GM21717 (cell line): ENCODE measurements around the gene PLK3.
"Not testable (repeated sequence)": the region's sequence is repeated elsewhere in the genome, so short reads cannot be mapped to it uniquely, and the experiment has no call there.

Source experiments
- ATAC-seq: cut with Tn5 transposase; IDR thresholded peaks from one replicate; pipeline ENCODE4 v1.9.1; 2021; ENCODE audit warnings: mild to moderate bottlenecking, moderate library complexity; ENCODE audit not compliant: unreplicated experiment

PLK3 gene

DNA sequence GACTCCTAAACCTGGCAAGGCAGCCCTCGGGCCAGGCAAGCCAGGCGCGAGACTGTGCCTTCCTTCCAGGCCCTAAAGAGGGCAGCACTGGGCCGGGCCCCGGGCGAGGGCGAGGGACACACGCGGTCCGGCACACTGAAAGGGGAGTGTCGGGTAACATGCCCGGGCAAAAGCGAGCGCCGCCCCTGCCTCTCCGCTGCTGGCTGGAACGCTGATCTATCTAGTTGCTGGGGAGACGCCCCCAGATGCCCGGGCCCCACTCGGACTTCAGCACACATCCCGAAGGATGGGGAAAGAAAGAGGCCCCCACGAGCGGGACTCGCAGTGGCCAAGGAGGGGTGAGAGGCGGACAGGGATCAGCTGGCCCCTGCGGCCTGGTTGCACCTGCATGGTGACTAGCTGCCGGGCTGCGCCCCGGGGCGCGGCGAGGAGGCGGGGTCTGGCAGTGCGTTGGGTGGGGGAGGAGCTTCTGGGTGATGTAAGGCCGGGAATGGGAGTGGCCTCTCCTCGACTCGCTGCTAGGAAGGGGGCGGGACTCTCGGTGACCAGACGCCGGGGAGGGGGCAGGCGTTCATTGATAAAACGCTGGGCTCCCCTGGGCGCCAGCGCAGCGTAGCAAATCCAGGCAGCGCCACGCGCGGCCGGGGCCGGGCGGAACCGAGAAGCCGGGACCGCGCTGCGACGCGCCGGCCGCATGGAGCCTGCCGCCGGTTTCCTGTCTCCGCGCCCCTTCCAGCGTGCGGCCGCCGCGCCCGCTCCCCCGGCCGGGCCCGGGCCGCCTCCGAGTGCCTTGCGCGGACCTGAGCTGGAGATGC lies at the start of gene PLK3:
Gene PLK3 (plus strand): TSS at position 608 of the 815 bp plus-strand sequence. CDS start 87 bp downstream, at position 695.
- ATAC-seq: peak; percentile 75

DNA sequence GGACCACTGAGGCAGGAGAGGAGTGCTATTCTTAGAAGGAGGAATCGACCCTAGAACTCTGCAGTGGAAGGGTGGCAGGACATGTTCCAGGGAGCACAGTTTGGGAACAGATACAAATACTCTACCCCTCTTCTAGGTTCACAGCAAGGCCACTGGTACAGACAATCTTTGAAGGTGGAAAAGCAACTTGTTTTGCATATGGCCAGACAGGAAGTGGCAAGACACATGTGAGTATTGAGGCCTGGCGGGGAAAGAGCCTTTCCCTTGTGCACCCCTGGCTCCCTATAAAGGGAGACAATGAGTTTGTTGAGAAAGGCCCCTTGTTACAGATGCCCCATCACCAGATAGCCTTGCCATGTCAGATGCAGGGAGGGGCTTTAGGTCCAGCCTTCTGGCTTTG lies 42.8 kb upstream of the PLK3 start:
- ATAC-seq: no peak

DNA sequence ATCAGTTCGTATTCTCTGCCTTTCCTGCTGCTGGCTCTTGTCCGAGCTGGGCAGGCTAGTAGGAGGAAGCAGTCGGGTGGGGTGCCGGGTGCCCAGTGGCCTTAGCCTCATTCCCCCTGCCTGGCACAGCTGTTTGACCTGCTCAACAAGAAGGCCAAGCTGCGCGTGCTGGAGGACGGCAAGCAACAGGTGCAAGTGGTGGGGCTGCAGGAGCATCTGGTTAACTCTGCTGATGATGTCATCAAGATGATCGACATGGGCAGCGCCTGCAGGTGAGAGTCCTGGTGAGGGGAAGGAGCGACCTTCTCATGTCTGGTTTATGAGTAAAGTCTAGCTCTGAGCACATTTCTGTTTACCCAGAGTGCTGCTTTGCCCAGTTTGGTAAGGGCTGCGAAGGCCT lies 41.1 kb upstream of the PLK3 start:
- ATAC-seq: no peak

DNA sequence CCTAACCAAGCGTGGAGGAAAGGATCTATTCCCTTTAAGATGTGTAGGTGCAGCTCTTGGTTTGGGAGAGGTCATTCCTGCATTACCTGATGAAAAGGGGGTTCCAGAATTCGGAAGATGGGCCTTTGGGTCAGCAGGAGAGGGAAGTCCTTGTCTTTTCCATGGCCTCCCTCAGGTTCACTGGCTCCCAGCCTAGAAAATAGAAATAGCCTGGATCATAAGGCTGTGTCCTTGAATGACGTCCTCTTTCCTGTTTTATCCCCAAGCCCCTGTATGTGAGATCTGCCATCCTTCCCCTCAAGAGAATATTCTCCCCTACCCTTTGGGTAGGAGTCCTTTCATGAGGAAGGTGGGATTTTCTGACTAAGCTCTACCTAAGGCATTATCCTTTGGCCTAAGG lies 39.3 kb upstream of the PLK3 start:
- no peak for ATAC-seq

DNA sequence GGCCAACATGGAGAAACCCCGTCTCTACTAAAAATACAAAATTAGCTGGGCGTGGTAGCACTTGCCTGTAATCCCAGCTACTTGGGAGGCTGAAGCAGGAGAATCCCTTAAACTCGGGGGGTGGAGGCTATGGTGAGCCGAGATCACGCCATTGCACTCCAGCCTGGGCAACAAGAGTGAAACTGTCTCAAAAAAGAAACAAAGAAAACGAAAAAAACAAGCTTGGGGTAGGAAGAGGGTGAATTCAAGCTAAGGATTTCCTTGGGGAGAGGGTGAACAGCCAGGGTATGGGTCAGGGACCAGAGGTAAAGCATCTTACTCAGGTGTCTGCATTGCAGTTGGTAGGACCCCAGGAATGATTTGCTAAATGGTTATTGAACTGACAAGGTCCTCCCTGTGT lies 33.8 kb upstream of the PLK3 start:
- ATAC-seq: not testable (repeated sequence)

DNA sequence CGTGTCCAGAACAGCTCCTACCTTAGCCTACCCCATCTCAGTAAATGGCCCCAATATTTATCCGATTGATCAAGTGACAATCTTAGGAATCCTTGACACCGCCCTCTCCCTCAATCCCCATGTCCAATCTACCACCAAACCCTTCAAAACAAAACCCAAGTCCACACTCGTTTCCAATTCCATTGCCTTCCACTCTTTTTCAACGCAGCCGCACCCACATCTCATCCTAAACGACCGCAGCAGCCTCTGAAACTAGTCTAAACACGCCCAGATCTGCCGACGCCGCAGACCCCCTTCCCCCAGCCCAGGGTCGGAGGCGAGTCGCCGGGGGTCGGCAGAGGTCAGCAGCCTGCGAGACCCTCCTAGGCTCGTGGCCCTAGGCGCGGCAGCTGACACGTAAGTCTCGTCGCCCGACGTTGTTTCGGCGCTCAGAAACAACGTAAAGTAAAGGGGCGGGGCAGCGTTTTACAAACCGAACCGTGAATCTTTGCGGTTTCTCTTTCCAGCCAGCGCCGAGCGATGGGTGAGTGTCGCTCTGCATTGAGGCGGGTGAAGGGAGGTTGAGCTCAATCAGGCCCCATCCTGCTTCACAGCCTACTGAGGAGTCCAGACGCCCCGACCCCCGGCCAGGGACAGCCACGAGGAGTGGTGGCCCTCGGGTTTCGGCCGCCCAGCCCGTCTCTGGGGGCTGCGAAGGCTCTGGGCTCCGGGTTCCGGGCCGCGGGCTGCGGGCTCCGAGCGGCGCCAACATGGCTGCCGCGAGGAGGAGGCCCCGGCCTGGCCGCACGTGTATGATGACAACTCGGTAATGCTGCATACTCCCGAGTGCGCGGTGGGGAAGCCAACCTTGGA lies 24.9 kb upstream of the PLK3 start, which contains the start of gene RPS8:
Gene RPS8 (plus strand): TSS at position 463 of the 852 bp plus-strand sequence. CDS start 57 bp downstream, at position 520.
- ATAC-seq: peak; percentile 75

DNA sequence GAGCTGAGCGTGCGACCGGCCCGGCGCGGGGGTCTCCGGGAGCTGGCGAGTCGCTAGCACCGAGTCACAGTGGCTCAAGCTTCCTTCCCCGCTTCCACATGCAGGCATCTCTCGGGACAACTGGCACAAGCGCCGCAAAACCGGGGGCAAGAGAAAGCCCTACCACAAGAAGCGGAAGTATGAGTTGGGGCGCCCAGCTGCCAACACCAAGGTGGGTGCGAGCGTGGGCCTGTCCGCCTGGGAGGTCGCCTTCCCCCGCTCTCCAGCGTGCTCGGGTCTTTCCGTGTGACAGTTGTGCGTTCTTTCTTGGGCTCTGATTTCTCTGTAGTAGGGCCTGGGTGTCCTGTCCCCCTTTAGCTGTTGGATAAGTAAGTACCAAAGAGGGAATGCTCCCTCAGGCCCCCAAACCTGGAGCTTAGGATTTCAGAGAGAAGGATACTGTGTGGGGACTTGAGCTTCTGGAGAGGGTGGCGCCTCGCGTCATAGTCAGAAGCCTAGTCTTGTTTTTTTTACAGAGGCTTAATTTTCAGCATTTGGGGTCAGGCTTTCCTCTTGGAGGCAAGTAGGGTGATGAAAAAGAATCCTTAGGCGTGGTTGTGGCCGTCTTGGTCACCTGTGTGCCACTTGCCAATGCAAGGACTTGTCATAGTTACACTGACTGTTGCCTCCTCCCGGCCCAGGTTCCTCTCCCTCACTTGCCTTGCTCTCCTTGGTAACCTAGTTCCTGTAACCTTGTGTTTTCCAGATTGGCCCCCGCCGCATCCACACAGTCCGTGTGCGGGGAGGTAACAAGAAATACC lies 24.0 kb upstream of the PLK3 start:
- ATAC-seq: peak; percentile 12

DNA sequence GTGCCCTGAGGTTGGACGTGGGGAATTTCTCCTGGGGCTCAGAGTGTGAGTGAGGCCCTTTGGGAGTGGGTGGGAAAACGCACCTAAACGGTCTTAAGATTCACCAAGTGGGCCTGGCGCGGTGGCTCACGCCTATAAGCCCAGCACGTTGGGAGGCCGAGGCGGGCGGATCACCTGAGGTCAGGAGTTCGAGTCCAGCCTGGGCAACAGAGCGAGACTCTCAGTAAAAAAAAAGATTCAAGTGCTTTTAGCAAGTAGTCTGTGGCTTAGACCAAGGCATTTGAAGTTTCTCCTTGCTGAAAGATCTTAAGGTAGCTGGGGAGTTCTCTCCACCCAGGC lies 23.5 kb upstream of the PLK3 start:
- ATAC-seq: no peak

DNA sequence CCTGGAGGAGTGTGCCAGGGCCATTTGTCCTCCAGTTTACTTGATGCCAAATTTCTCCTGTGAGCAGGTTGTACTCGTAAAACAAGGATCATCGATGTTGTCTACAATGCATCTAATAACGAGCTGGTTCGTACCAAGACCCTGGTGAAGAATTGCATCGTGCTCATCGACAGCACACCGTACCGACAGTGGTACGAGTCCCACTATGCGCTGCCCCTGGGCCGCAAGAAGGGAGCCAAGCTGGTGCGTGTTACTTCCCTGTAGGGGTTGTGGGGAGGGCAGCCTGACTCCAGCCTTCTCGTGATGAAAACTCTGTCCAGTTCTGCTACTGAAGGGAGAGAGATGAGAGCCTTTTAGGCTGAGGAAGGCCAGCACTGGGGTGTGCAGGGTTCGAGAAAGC lies 22.6 kb upstream of the PLK3 start:
- ATAC-seq: no peak

DNA sequence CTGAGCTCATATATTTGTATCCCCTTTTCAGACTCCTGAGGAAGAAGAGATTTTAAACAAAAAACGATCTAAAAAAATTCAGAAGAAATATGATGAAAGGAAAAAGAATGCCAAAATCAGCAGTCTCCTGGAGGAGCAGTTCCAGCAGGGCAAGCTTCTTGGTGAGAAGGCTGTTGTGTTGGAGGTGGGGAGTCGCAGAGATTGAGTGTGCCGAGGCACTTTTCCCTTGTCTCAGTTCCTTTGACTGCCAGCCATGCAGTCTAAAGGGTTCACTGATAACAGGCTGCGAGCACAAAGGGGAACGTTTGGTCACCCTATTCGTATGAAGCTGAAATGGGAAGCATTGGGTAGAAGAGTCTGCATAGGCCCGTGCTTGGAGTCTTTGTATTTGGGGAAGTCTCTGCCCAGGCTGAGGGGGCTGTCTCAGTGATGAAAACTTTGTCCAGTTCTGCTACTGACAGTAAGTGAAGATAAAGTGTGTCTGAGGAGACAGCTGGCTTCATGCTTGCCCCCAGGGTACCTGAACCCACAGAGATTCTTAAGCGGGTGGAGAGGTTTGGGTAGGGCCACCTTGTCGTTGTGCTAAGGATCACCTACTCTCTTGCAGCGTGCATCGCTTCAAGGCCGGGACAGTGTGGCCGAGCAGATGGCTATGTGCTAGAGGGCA lies 22.1 kb upstream of the PLK3 start:
- ATAC-seq: no peak

DNA sequence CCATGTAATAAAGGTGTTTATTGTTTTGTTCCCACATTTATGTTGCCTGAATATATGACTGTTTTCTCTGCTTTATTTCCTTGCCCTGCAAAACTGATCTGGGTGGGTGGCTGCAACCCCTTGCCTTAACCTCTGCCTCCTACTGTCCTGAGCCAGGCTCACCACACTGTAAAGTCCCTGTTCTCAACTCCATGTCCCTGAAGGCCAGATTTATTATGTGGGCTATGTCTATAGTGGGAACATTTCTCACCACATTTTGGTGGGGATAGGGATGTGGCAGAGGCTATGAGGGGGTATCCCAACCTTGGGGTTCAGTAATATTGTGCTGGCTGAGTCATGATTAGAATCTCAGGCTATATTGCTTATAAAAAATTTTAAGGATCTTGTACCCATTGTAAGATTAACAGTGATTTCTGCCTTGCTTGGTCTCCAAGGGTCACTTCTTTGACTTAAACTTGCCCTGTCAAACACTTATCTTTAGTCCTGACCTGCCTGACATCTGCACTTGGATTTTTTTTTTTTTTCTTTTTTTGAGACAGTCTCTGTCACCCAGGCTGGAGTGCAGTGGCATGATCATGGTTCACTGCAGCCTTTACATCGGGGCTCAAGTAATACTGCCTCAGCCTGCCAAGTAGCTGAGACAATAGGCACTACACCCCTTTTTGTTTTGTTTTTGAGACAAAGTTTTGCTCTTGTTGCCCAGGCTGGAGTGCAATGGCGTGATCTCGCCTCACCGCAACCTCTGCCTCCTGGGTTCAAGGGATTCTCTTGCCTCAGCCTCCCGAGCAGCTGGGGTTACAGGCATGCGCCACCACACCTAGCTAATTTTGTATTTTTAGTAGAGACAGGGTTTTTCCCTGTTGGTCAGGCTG lies 21.2 kb upstream of the PLK3 start:
- no peak for ATAC-seq

DNA sequence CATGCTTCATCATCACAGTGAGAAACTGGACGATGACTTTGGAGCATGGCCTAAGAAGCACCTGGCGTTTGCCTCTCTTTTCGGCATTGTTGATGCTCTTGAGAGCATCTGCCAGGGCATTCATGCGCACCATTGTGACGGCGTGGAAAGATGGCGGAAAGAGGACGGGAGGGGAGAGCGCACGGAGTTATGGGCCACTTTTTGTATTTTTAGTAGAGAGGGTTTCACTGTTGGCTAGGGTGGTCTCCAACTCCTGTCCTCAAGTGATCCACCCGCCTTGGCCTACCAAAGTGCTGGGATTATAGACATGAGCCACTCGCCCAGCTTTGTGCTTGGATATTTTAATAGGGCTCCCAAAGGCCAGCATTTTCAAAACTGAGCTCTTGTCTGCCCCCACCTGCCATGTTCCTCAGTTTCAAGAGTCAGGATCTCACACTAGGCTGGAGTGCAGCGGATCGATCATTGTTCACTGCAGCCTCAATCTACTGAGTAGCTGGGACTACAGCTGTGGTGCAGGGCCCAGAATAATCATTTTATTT lies 19.5 kb upstream of the PLK3 start:
- ATAC-seq: no peak

DNA sequence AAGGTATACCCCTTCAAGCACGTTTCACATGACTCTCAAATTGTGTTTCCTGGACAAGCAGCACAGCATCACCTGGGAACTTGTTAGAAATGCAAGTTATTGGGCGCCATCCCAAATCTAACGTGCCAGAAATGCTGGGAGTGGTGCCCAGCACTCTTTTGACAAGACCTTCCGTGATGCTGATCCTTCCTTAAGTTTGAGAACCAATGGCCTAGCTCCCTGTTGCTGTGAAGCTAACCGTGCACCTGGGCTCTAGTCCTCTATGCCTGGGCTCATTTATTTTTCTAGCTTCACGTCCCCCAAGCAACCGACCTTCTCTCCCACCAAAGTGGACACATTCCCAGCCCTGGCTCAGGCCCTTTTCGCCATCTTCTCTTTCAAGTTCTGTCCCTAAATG lies 16.5 kb upstream of the PLK3 start:
- no peak for ATAC-seq

DNA sequence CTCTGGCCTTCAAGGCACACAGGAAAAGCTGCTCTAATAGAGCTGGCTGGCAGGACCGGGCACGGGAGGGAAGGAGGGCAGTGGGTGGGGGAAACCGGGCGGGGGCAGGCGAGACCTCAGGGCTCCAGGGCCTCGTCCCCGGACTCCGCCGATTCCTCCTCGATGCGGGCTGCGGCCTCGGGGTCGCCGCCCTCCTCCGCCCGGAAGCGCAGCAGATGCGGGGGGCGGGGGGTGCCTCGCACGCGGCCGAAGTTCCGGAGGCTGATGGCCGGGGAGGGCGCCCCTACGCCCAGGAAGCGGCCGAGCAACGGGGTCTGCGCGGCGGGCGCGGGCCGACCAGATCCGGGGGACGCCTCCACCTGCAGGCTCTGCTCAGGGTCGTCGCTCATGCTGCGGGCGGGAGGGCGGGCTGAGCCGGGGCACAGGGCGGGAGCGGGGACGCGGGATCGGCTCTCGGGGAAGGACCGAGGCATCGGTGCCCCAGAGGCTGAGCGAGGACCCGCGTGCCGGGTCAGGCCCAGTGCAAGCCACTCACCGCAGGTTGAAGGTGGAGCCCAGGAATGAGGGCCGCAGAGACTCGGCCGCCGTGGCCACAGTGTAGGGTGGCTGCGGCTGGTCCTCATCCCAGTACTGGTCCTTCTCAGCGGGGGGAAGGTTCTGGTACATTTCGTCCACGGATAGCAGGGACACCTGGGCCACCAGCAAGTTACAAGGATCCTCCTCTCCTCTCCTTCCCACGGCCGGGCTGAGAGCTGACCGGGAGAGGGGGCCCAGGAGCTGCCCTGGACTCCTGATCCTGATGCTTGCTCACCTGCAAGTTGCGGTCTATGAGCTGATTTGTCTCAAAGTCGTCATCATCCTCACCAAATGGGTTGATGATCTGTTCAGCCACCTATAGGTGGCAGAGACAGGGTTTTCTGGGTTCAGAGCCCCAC lies 15.8 kb upstream of the PLK3 start:
- ATAC-seq: no peak

DNA sequence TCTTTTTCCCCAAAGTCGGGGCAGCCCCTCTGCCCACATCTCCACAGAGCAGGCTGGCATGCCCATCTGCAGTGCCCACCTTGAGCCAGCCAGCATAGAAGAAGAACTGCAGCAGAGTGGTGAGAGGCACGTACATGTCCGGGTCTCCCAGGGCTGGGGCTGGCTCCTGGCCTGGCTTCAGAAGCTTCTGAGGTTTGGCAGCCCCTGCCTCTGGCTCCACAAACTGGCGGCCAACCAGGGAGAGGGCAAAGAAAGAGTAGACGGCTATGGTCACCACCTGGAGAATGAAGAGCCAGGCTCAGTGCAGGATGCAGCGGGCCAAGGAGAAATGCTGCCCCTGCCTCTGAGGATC lies 15.2 kb upstream of the PLK3 start:
- no peak for ATAC-seq

DNA sequence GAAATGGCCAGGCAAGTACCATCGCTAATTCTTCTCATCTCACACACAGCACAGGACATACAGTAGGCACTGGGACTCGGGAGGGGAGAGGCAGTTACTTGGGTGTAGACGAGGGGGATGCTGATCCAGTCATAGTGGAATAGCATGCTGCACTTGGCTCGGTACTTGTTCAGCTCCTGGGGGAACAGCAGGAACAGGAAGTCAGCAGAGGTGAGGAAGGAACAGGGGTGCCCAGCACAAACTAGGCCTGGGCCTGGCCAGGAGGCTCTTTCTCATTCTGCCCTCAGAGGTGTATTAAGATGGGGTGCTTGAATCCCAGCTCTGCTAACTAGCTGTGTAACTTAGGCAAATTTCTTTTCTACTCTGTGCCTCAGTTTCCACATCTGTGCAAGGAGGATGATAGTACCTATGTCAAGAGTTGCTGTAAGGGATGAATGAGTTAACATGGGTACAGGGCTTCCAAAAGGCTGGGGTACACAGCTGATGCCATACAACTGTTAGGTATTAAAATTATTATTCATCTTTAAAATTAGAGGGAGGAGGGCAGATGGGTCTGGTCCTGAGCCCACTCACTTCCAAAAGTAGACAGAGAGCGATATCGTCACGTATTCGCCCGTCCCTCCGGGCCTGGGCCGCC lies 14.6 kb upstream of the PLK3 start:
- no peak for ATAC-seq

DNA sequence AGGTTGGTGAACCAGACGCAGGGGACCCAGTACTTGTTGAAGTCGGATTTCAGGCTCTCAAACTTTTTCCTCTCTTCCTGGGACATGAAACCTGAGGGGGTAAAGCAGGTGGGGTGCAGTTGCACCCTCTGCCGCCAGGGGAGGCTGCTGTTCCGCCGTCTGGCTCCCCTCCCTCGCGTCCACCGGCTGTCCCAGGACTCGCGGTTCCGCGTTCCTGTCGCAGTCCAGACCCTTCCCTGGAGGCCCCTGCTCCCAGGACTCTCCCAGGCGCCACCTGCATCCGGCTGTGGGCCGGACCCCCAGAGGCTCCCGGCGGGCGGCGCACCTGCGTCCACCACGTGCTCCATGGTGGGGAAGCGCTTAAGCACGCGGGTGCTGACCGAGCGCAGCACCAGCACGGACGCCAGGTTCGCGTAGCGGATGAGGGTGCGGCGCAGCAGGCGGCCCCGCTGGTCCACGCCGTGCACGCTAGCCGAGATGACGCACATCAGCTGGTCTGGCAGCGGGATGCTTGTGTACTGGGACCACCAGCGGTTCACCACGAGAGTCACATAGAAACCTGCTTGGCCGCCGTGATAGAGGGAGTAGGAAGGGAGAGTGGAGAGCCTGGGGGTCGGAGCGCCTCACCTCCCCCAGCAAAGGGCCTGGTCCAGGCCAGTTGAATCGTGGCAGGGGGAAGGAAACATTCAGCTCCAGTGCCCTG lies 13.9 kb upstream of the PLK3 start:
- peak; percentile 46 for ATAC-seq
